ENCODE results near the gene SLC22A8. TPM values are rescaled to one million over a fixed set of nuclear protein-coding genes. Genes with fewer than 3 reads are reported as not detected.

The SLC22A8 gene
- total and polyA plus RNA-seq, 2 experiments from 2014 or later, result not detected

DNA sequence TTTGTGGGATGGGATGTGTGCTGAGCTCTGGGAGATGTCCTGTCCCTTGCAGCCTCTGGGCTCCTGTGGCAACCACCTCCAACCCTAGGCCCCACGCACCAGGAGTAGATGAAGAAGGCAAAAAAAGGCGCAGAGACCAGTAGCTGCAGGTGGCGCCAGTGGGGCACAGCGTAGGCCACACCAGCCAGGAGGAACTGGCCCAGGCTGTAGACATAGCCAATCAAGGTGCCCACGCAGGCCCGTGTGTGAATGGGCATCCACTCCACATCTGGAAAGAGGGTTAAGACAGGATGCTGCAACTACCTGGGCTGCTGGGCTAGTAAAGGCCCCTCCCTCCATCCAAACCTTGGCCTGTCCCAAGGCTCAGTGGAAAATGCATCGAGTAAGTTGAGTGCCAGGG is 33.9 kb downstream of the SLC22A8 start:
- Mint-ChIP-seq H3K27ac (no peak overlapping the region), H3K4me3 (no peak overlapping the region), H3K4me1 (no peaks in the 10 kb centered on the region), H3K9me3 (no peaks in the 10 kb centered on the region), H3K27me3 (ENCODE audit: insufficient read depth, low read depth, poor library complexity) (no peaks in the 10 kb centered on the region), H3K36me3 (ENCODE audit: low read depth) (no peaks in the 10 kb centered on the region)
- H4K20me1 ChIP-seq (replicated peaks; ENCODE audit: insufficient read depth), result no peaks in the 10 kb centered on the region
- H3K9me2 ChIP-seq (ENCODE audit: insufficient read depth), result 0 out of 2 replicates have a peak, but pooled peaks cover 3% of the 10 kb centered on the region
- no peaks in the 10 kb centered on the region for H3K4me1 ChIP-seq (ENCODE audit: insufficient read depth)
- no peaks in the 10 kb centered on the region for H3K36me3 ChIP-seq (ENCODE audit: insufficient read depth)
- TF ChIP-seq, protein P1, sequence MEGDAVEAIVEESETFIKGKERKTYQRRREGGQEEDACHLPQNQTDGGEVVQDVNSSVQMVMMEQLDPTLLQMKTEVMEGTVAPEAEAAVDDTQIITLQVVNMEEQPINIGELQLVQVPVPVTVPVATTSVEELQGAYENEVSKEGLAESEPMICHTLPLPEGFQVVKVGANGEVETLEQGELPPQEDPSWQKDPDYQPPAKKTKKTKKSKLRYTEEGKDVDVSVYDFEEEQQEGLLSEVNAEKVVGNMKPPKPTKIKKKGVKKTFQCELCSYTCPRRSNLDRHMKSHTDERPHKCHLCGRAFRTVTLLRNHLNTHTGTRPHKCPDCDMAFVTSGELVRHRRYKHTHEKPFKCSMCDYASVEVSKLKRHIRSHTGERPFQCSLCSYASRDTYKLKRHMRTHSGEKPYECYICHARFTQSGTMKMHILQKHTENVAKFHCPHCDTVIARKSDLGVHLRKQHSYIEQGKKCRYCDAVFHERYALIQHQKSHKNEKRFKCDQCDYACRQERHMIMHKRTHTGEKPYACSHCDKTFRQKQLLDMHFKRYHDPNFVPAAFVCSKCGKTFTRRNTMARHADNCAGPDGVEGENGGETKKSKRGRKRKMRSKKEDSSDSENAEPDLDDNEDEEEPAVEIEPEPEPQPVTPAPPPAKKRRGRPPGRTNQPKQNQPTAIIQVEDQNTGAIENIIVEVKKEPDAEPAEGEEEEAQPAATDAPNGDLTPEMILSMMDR (conservative IDR thresholded peaks at IDR 0.05; ENCODE audit: low read depth in 2 of 2), result peak; percentile 46 to 75
- TF ChIP-seq, protein P2, sequence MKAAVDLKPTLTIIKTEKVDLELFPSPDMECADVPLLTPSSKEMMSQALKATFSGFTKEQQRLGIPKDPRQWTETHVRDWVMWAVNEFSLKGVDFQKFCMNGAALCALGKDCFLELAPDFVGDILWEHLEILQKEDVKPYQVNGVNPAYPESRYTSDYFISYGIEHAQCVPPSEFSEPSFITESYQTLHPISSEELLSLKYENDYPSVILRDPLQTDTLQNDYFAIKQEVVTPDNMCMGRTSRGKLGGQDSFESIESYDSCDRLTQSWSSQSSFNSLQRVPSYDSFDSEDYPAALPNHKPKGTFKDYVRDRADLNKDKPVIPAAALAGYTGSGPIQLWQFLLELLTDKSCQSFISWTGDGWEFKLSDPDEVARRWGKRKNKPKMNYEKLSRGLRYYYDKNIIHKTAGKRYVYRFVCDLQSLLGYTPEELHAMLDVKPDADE (IDR thresholded peaks at IDR 0.05), result no peak
- H3K27ac ChIP-seq (ENCODE audit: low read depth), result no peak overlapping the region
- no peak overlapping the region for H2AFZ ChIP-seq
- H3K4me3 ChIP-seq, result no peak overlapping the region
- DNase-seq (ENCODE audit: low spot score), result peak; percentile 52
- H3K27me3 ChIP-seq (ENCODE audit: insufficient read depth), result no peaks in the 10 kb centered on the region
- no peaks in the 10 kb centered on the region for H3F3A ChIP-seq (replicated peaks; ENCODE audit: low read depth)
- H3K4me2 ChIP-seq, result no peak overlapping the region
- ATAC-seq, result peak; percentile 75
- no peaks in the 10 kb centered on the region for H3K79me2 ChIP-seq (replicated peaks; ENCODE audit: insufficient read depth)

DNA sequence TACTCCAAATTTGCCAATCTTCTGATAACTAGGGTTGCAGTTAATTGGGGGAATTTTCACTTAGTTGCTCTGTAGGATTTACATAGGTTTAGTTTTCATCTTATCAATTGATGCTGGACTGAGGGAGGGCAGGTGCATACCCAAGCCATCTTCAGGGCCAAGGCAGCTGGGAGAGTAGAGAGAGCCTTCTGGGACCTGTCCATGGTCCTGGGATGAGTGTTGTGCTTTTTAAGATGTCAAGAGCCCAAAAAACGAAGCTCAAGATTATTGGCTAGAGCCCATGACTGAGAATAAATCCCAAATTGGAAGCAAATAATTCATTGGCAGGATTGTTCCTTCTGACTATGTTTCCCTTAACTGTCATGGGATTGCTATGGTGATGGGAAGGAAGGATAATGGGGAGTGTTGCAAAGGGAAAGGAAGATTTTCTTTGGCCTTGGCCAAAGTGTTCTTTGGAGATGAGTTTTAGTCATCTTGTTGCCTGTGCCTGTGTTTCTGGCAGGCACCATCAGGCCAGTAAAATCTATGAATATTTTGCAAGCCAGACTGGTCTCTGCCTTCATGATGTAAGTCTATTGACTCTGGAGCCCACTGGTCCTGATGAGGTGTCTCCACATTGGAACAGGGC is 35.4 kb downstream of the SLC22A8 start:
- Histone ChIP-seq H3K36me3 (ENCODE audit: insufficient read depth) (no peaks in the 10 kb centered on the region), H3K27ac (ENCODE audit: low read depth) (no peak overlapping the region), H4K20me1 (replicated peaks; ENCODE audit: insufficient read depth) (no peaks in the 10 kb centered on the region), H3K4me1 (ENCODE audit: insufficient read depth) (no peaks in the 10 kb centered on the region), H3K79me2 (replicated peaks; ENCODE audit: insufficient read depth) (no peaks in the 10 kb centered on the region), H3K4me3 (no peak overlapping the region), H2AFZ (no peak overlapping the region), H3K27me3 (ENCODE audit: insufficient read depth) (no peaks in the 10 kb centered on the region), H3F3A (replicated peaks; ENCODE audit: low read depth) (no peaks in the 10 kb centered on the region), H3K4me2 (no peak overlapping the region), H3K9me2 (ENCODE audit: insufficient read depth) (0 out of 2 replicates have a peak, but pooled peaks cover 3% of the 10 kb centered on the region)
- DNase-seq (ENCODE audit: low spot score) (peak; percentile 42), ATAC-seq (peak; percentile 12; the same call in 1 of the 3 replicates)
- H3K27ac Mint-ChIP-seq, result no peak overlapping the region
- TF ChIP-seq CREB1 (CRISPR knock-in tag; IDR thresholded peaks at IDR 0.05; ENCODE audit: low read depth) (no peak), ZNF331 (CRISPR knock-in tag; IDR thresholded peaks at IDR 0.05; ENCODE audit: low read depth) (no peak)
- TF ChIP-seq, protein P3, sequence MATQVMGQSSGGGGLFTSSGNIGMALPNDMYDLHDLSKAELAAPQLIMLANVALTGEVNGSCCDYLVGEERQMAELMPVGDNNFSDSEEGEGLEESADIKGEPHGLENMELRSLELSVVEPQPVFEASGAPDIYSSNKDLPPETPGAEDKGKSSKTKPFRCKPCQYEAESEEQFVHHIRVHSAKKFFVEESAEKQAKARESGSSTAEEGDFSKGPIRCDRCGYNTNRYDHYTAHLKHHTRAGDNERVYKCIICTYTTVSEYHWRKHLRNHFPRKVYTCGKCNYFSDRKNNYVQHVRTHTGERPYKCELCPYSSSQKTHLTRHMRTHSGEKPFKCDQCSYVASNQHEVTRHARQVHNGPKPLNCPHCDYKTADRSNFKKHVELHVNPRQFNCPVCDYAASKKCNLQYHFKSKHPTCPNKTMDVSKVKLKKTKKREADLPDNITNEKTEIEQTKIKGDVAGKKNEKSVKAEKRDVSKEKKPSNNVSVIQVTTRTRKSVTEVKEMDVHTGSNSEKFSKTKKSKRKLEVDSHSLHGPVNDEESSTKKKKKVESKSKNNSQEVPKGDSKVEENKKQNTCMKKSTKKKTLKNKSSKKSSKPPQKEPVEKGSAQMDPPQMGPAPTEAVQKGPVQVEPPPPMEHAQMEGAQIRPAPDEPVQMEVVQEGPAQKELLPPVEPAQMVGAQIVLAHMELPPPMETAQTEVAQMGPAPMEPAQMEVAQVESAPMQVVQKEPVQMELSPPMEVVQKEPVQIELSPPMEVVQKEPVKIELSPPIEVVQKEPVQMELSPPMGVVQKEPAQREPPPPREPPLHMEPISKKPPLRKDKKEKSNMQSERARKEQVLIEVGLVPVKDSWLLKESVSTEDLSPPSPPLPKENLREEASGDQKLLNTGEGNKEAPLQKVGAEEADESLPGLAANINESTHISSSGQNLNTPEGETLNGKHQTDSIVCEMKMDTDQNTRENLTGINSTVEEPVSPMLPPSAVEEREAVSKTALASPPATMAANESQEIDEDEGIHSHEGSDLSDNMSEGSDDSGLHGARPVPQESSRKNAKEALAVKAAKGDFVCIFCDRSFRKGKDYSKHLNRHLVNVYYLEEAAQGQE (IDR thresholded peaks at IDR 0.05; ENCODE audit: unreplicated experiment), result peak; percentile 78
- H3K27me3 Mint-ChIP-seq (ENCODE audit: insufficient read depth, low read depth, poor library complexity), result no peaks in the 10 kb centered on the region
- H3K4me1 Mint-ChIP-seq, result no peaks in the 10 kb centered on the region
- H3K9me3 Mint-ChIP-seq, result no peaks in the 10 kb centered on the region
- H3K36me3 Mint-ChIP-seq (ENCODE audit: low read depth), result no peaks in the 10 kb centered on the region
- no peak overlapping the region for H3K4me3 Mint-ChIP-seq

All from GM23338 (cell line).